ENCODE results near the gene PPP6C. TPM values are rescaled to one million over a fixed set of nuclear protein-coding genes. Genes with fewer than 3 reads are reported as not detected.

Gene PPP6C
- total and polyA plus RNA-seq, 2 donors (not counting 1 experiment from before 2014, with no cell fraction given): 12.1 to 38.6 TPM

DNA sequence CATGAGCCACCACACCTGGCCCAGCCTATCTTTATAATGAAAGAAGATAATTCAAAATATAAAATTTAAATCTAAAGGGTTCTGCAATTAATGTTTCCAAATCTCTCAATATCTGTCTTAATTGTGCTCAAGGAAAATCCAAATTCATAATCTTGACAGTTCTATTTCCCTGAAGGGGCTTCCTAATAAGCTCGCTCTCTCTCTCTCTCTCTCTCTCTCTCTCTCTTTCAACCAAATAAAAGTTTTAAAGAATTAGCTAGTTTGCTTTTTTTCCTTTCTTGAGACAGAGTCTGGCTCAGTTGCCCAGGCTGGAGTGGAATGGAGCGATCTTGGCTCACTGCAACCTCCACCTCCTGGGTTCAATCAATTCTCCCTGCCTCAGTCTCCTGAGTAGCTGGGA is 33.1 kb downstream of the PPP6C start:
- POLR2A ChIA-PET: interaction anchor here (0.6 kb wide), 1 partner anchor 45 kb away, joined by 4 read pairs; no protein-coding TSS in a partner anchor

DNA sequence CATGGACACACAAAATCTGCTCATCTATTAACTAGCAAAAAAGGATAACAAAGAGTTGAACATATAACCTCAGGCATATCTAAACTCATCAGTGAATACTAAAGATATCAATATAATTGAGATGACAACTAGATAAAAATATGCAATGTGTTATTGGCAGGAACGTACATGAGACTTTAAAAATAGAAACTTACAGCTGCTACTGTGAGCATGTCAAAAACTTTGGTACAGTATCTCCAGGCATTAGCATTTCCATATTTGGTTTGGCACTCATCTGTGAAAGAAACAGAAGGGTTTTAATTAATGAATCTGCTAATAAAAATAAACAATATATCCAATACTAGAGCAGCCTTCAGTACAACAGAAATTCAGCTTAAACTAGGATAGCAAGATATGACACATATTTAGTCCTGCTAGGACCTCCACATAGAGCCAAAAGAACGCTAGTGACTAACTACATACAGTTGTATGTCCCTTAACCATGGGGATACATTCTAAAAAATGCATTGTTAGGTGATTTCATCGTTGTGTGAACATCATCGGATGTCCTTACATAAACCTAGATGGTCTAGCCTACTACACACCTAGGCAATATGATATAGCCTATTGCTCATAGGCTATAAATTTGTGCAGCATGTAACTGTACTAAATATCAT is 35.8 kb downstream of the PPP6C start:
- H3K9me3 Mint-ChIP-seq (ENCODE audit: insufficient read depth): no peaks in the 10 kb centered on the region
- Histone ChIP-seq H4K20me1 (ENCODE audit: control insufficient read depth, insufficient read depth, low read length, poor library complexity, severe bottlenecking) (no peaks in the 10 kb centered on the region), H2AFZ (ENCODE audit: insufficient read depth, low read depth, low read length, poor library complexity, severe bottlenecking) (no peak overlapping the region), H3K4me1 (ENCODE audit: control insufficient read depth in 2 of 2, insufficient read depth in 2 of 2, low read length in 2 of 2) (no peaks in the 10 kb centered on the region), H3K79me2 (ENCODE audit: control insufficient read depth, insufficient read depth, low read length) (no peaks in the 10 kb centered on the region), H3K27ac (ENCODE audit: low read length in 2 of 2) (no peak overlapping the region), H3K9me3 (ENCODE audit: control extremely low read depth in 1 of 3, control insufficient read depth in 2 of 3, insufficient read depth in 1 of 3, low read length in 2 of 3) (no peaks in the 10 kb centered on the region), H3K36me3 (replicated peaks in 1 of 2; ENCODE audit: control extremely low read depth in 1 of 2, control insufficient read depth in 1 of 2, extremely low read depth in 1 of 2, insufficient read depth in 2 of 2, low read length in 1 of 2) (peaks cover 16 to 48% of the 10 kb centered on the region in 2 experiments), H3K27me3 (replicated peaks in 1 of 4; ENCODE audit: control extremely low read depth in 1 of 4, control insufficient read depth in 3 of 4, insufficient read depth in 4 of 4, low read length in 3 of 4) (no peaks in the 10 kb centered on the region), H3K4me3 (ENCODE audit: control extremely low read depth in 1 of 5, extremely low read depth in 1 of 5, insufficient read depth in 1 of 5, low read depth in 2 of 5, low read length in 4 of 5) (no peak overlapping the region), H3K9ac (ENCODE audit: low read length) (no peak overlapping the region), H3K4me2 (replicated peaks; ENCODE audit: low read depth, low read length, poor library complexity, severe bottlenecking) (no peak overlapping the region)
- POLR2A ChIA-PET: no interaction called here
- DNase-seq: no peak
- no peak overlapping the region for H3K4me3 Mint-ChIP-seq
- CTCF ChIA-PET: no interaction called here
- WGBS (ENCODE audit: insufficient coverage): no CpG with 5 or more reads among the region's 4 CpGs
- no peaks in the 10 kb centered on the region for H3K4me1 Mint-ChIP-seq
- H3K27ac Mint-ChIP-seq: no peak overlapping the region
- TF ChIP-seq, protein P1, sequence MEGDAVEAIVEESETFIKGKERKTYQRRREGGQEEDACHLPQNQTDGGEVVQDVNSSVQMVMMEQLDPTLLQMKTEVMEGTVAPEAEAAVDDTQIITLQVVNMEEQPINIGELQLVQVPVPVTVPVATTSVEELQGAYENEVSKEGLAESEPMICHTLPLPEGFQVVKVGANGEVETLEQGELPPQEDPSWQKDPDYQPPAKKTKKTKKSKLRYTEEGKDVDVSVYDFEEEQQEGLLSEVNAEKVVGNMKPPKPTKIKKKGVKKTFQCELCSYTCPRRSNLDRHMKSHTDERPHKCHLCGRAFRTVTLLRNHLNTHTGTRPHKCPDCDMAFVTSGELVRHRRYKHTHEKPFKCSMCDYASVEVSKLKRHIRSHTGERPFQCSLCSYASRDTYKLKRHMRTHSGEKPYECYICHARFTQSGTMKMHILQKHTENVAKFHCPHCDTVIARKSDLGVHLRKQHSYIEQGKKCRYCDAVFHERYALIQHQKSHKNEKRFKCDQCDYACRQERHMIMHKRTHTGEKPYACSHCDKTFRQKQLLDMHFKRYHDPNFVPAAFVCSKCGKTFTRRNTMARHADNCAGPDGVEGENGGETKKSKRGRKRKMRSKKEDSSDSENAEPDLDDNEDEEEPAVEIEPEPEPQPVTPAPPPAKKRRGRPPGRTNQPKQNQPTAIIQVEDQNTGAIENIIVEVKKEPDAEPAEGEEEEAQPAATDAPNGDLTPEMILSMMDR (IDR thresholded peaks at IDR 0.05): no peak
- TF ChIP-seq EZH2 (IDR thresholded peaks at IDR 0.05; ENCODE audit: borderline replicate concordance, insufficient read depth, low read depth, low read length, poor library complexity, severe bottlenecking): no peak
- no peaks in the 10 kb centered on the region for H3K27me3 Mint-ChIP-seq
- ATAC-seq (ENCODE audit: low read depth): no peak
- intact Hi-C loops (cut with micrococcal nuclease): no loop called here

More for the DNA sequence above, 33.1 kb downstream of the PPP6C start:
- no peak for DNase-seq
- Histone ChIP-seq H3K4me3 (ENCODE audit: control extremely low read depth in 1 of 5, extremely low read depth in 1 of 5, insufficient read depth in 1 of 5, low read depth in 2 of 5, low read length in 4 of 5) (no peak overlapping the region), H2AFZ (ENCODE audit: insufficient read depth, low read depth, low read length, poor library complexity, severe bottlenecking) (no peak overlapping the region), H3K4me2 (replicated peaks; ENCODE audit: low read depth, low read length, poor library complexity, severe bottlenecking) (no peak overlapping the region), H3K79me2 (ENCODE audit: control insufficient read depth, insufficient read depth, low read length) (no peaks in the 10 kb centered on the region), H3K9me3 (ENCODE audit: control extremely low read depth in 1 of 3, control insufficient read depth in 2 of 3, insufficient read depth in 1 of 3, low read length in 2 of 3) (no peaks in the 10 kb centered on the region), H4K20me1 (ENCODE audit: control insufficient read depth, insufficient read depth, low read length, poor library complexity, severe bottlenecking) (peaks cover 6% of the 10 kb centered on the region), H3K27me3 (replicated peaks in 1 of 4; ENCODE audit: control extremely low read depth in 1 of 4, control insufficient read depth in 3 of 4, insufficient read depth in 4 of 4, low read length in 3 of 4) (no peaks in the 10 kb centered on the region), H3K36me3 (replicated peaks in 1 of 2; ENCODE audit: control extremely low read depth in 1 of 2, control insufficient read depth in 1 of 2, extremely low read depth in 1 of 2, insufficient read depth in 2 of 2, low read length in 1 of 2) (peaks cover 13 to 32% of the 10 kb centered on the region in 2 experiments), H3K4me1 (ENCODE audit: control insufficient read depth in 2 of 2, insufficient read depth in 2 of 2, low read length in 2 of 2) (no peaks in the 10 kb centered on the region), H3K27ac (ENCODE audit: low read length in 2 of 2) (no peak overlapping the region), H3K9ac (ENCODE audit: low read length) (no peak overlapping the region)
- intact Hi-C loops (cut with micrococcal nuclease): no loop called here
- H3K27me3 Mint-ChIP-seq: no peaks in the 10 kb centered on the region
- no peak overlapping the region for H3K4me3 Mint-ChIP-seq
- no peaks in the 10 kb centered on the region for H3K9me3 Mint-ChIP-seq (ENCODE audit: insufficient read depth)
- TF ChIP-seq, protein P1 (IDR thresholded peaks at IDR 0.05): no peak
- no peak for TF ChIP-seq EZH2 (IDR thresholded peaks at IDR 0.05; ENCODE audit: borderline replicate concordance, insufficient read depth, low read depth, low read length, poor library complexity, severe bottlenecking)
- no peak overlapping the region for H3K27ac Mint-ChIP-seq
- CTCF ChIA-PET: no interaction called here
- no peaks in the 10 kb centered on the region for H3K4me1 Mint-ChIP-seq
- no peak for ATAC-seq (ENCODE audit: low read depth)
- no CpG with 5 or more reads among the region's 2 CpGs for WGBS (ENCODE audit: insufficient coverage)
